NK-92 treated with Interleukin-12 subunit alpha and Interleukin-12 subunit beta, amount 100 ng/mL, for 24 hours (cell line): ENCODE data around the gene SSTR4.
A peak's percentile ranks its signal among the peaks of the same experiment; 100 is the strongest.

ENCODE experiments used
- DNase-seq: peaks from one replicate; lab custom pipeline; 2025; lab: John Stamatoyannopoulos, UW

SSTR4 gene

DNA sequence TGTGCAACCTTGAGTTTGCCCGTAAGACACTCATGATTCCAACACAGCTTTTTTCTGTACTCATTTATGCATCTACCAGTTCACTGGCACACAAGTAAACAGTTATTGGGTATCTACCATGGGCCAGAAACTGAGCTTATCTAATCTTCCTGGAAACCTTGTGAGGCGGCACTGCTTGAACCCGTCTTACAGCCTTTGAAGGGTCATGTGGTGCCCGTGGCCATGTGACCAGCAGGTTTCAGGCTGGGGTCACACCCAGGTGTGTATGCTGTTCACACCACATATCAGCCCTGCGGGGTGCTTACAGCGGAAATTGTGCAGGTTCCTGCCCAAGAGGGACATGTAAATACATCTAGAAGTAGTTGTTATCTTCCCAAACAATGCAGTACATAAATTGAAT, 8.3 kb downstream of the SSTR4 start:
- DNase-seq, result peak; percentile 21

DNA sequence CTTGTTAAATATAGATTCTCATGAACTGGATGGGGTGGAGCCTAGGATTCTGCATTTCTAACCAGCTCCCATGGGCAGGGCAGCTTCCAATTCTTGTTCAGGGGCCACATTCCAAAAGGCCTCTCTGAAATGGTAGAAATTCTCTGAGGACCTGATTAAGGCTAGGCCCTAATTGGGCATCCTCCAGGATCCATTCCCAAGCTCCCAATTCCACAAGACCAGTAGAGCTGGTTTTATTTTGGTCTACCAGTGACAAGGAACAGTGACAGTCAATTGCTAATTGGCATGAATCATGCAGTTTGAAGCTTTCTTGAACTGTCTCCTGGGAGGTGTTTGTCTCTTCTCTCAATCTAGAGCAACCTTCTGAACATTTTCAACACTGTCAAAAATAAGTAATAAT, 11.3 kb downstream of the SSTR4 start:
- no peak for DNase-seq

DNA sequence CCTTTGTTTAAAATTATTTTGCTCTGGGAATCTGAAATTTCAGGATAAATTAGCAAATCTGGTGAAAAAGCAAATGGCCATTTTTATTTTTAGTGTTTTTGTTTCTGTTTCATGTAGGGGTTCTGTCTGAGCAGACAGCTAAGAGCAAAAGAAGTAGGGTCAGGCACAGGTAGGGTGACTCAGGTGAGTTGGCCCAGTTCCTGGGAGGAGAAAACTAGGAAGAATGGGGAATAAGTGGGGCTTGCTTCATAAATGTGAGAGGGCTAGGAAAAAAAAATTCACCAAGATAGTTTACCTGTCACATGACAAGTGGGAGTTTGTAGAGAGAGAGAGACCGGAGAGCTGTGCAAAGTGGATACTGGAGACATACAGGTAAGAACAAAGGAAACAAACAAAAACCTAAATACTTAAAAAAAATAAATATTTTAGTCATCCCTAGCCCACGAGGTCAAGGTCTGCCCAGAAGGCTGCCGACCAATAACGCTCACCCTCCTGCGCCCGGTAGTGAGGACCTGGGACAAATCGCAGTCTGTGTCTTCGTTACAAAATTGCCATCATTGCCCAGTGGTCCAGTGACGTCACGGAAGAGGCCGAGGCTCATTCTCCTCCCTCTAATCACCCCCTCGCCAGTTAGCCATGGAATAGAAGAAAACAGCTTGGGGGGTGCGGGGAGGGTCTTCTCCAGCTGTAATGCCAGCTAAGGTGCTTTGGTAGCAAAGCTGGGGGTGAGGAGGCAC, 12.1 kb downstream of the SSTR4 start:
- DNase-seq, result no peak

DNA sequence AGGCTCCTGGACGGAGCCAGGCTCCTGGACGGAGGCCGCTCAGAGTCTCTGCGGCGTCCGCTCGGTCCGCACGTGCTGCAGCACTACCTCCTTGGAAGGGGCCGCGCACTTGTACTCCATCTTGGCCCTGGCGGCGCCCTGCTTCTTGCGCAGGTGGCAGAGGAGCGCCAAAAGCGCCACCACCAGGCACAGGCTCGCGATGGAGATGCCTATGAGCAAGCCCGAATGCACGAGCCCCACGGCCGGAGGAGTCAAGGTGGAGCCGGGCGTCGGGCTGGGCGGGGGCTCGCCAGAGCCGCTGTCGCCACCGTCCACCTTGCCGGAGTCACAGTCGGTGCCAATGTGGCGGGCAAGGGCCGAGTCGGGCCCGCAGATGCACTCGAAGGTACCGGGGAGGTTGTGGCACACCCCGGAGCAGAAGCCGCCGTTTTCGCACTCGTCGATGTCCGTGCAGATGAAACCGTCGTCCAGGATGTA, 12.7 kb downstream of the SSTR4 start:
- DNase-seq, result no peak

DNA sequence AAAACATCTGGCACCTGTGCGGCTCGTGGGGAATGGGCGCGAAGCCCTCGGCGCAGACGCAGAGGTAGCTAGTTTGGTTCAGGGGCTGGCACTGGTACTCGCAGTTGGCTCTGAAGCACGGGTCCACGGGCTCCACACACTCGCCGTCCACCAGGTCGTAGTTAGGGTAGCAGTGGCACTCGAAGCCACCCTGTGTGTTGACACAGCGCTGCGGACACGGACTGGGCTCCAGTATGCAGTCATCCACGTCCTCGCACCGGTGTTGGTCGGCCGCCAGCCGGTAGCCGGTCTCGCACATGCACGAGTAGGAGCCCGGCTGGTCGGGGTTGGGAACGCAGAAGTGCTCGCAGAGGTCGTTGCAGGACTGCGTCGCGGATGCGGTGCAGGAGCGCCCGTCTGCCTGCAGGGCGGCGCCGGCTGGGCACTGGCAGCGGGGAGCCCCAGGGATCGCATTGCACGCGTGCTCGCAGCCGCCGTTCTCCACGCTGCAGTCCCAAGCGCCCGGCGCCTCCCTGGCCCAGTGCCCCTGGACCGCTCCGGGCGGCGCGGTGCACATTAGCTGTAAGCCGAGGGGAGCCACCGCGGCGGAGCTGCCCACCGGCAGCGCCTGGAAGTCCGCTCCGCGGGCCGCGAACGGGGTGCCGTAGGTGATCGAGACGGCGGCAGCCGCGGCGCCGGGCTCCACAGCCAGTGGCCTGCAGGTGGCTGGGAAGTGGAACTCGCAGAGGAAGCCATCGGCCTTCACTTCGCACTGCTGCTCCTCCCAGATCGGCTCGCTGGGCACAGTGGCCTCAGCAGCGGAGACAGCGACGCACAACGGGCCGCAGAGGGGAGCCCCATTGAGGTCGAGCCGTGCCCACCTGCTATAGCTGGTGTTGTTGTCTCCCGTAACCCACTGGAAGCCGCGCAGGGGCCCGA, 13.4 kb downstream of the SSTR4 start:
- no peak for DNase-seq

DNA sequence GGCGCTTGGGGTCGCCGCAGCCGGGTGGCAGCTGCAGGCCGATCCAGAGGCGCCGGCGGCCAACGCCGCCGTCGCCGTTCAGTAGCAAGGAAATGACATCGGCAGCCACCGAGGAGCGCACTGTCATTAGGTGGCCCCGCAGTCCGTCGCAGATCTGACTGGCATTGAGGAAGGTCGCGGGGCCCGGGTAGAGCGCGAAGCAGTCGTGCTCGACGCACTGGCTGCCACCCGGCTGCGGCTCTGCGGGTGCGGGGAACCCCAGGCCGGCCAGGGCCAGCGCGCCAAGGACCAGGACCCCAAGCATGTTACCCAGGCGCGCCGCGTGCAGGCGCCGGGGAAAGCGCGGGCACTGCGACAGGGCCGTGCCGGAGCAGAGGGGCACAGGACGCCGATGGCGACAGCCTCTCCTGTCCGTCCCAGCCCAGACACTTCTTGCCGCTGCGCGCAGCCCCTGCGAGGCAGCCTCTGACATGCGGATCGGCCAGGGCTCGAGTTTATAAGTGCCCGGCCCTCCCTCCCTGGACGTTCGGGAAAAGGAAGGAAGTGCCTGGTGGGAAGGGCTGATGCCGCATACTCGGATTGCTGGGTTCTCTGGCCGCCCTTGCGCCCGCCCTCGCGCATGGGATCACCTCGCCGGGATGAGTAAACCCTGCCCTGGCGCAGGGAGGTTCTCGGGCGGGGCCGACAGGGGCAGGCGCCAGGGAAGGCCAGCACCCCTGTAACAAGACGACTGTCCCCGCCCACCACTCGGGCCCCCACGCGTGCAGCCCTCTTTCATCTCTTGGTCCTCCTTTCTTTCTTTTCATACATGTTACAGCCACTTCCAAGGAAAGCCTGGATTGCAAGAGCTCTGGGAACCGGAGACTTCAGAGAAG, 14.3 kb downstream of the SSTR4 start, which contains the start of gene THBD:
THBD (minus strand) TSS at position 472 of the 875 bp plus-strand sequence; CDS start at position 304, 168 bp downstream.
- no peak for DNase-seq

DNA sequence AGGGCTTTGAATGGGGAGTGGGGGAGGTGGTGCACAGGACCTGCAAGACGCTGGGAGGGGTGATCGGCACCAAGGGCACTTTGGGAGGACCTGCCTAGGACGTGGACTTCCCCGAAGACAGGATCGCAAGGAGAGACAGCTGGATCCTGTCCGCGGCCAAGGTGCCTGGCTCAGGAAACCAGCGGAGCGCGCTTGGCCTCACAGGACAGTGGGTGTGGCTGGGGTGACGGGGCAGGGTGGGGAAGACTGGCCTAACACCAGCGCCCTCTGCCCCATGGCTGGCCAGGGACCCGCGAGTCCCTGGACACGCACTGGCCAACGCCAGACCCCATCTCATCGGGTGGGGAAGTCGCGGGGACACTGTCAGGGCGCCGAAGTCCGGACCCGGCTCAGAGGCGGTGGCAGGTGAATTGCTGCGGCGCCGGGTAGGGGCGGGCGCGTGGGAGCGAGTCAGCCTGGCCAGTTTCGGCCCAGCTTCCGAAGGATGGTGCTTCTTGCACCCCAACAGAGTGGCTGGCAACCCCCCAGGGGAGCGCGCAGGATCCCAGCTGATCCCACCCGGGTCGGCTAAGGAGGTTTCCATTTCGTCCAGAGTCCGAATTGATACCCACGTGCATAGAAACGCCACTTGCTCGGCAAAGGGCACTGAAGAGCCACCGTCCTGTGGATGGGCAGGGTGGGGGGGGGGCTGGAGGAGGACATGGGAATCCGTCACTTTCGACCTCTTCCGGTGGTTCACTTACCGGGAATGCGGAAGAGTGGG, 15.1 kb downstream of the SSTR4 start:
- DNase-seq, result no peak

DNA sequence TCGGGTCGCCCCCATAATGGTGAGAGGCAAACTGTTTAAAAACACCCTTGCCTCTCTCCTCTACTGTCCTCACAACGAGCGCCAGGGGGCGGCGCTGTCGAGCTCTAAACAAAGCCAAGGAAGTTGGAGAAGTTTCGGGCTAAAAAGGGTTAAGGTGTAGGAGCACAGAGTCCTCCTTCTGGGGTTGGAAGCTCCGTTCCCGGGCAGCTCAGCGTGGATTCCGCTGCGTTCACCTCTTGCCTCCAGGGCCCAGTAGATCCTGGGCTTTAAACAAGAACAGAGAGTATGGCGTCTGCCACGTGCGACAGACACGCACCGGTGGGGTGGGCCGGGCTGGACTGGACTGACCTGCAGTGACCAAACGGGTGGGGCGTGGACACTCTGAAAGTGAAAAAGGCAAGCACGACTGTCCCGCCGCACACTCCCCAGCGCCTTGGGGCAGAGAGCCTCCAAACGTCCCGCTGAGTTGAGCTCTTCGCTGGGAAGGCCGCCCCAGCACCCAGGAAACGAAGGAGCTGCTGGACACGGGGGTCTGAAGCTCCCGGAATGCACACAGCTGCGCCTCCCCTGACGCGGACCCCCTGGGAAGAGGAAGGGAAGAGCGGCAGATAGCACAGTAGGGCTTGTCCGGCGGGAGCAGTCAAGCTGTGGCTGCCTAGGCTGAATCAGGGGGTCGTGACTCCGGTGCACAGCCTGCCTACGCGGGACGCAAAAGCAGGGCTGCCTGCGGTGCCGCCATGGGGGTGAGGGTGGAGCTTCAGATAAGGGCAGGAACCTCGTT, 15.9 kb downstream of the SSTR4 start:
- no peak for DNase-seq

DNA sequence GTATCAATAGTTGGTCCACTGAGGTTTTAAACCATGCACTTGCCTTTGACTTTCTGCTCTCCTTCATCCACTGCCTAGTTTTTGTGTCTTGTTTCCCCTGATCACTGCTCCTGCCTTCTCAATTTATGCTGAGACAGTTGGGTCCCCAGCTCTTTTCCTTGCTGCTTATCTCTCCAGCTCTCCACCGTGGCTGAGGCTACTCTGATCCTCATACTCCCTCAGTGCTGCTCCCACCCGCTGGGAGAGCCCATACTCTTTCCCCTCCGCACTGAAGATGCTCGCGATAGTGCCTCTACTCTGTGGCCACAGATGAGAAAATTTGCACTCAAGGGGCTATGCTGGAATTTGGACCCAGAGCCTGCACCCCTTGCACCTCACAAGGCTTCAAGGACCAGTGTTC, 17.8 kb downstream of the SSTR4 start:
- DNase-seq, result no peak

DNA sequence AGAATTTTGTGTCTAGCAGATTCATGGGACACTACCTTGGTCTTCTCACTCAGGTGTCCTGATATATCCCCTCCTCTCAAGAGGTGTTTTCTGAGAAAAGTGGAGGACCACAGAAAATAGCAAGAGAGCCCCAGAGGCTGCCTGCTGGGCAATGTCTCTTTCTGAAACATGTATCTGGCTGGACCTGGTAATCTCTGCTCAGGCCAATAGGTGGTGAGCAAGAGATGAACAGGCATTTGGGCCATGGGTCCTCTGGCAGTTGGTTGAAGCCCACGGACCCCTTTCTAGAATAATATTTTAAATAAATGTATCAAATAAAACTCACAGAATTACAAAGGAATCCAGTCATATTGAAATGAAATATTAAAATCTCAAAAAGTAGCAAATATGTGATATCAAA, 23.1 kb downstream of the SSTR4 start:
- DNase-seq, result no peak

DNA sequence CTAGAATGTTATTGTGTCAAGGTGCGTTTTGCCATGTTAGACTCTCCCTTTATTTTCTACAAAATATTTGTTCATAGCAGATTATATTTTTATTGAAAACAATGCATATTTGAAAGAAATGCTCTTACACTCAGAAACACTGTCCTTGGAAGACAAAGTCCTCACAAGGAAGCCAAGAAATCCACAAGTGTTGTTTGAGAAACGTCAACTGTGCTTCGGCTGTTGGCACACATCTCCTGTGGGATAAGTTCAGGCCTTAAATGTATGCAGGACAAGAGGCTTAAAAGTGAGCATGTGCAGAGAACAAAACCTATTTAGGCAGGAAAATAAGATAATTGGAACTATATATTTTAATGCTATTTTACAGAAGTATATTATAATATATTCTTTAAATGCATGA, 23.9 kb downstream of the SSTR4 start:
- DNase-seq, result no peak

DNA sequence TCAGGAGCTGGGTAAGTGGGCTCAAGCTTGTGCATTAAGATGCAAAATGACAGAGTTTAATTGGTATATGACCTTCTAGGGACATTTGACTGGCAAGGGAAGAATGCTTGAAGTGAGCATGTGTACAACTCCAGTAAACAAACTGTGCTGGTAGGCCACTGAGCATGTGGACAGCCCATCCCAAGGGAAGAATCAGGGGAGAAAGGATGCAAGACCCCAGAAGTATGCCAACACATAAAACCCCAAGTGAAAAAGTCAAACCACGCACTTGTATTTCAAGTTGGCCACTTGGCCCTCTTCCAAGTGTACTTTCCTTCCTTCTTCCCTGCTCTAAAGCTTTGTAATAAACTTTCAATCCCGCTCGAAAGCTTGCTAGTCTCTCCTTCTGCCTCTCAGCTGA, 24.7 kb downstream of the SSTR4 start:
- DNase-seq, result no peak

DNA sequence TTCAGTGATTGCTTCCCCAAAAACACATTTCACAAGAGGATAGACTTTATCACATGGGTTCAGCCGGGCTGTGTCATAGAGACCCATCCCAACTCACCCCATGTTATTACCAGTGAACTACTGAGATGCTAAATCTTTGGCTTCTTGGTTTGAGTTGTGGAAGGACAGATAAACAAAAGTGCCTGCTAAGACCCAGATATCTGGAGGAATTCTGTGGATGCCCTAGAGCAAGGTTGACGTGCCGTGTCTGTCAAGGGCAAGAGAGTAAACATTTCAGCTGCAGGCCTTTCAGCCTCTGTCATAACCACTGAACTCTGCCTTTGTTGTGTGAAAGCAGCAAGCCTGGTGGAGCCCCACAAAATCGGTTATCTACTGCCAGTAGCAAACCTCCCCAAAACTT, 25.5 kb downstream of the SSTR4 start:
- DNase-seq, result no peak

DNA sequence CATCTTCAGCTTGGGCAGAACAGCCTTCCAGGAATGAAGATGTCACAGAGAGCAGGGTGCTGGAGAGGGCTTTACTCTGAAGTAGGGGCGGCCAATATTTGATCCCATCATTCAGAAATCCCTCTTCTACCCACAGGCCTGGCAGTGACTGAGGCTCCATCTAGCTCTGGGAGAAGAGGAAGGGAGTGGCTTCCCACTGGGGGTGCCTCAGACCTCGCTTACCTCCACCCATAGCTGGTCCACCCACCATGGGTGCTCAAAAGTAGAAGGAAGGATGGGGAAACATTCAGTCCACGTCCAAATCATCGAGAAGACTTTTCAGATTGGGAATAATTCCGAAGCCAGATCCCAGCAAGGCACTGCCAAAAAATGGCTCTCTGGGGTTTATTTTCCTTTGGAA, 26.1 kb downstream of the SSTR4 start:
- DNase-seq, result no peak

DNA sequence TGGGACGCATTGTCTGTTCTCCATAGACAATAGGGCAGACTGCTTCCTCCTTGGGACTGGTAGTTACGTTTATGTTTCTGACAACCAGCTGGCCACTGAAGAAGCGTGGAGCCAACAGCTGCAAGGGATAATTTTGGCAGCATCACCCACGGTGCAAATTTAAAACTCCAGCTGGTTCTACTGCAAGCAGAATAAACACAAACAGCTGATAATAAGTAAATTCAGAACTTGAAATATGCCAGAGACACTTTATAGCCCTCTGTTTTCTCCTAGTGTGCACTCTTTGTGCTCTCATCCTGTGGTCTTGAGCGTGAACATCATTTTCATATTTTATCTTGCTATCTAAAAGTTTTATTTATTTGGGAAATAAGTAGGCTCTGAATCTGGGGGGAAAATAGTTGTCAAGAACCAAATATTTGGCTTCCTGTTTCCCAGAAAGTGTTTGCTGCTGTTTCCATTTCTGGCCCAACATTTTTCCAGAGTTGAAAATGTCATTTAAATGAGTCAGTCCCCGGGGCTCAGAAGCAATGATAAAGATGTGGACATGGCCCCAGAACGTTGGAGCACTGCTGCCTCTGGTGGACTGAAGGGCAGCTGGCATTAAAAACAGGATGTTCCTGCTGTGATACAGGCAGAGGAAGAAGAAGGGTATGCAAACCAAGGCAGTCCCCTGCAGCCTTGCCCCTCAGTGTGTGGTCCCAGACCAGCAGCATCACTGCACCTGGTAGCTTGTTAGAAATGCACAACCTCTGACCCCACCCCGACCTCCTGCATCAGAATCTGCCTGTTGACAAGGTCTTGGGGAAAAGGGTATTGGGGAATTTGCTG, 26.8 kb downstream of the SSTR4 start:
- no peak for DNase-seq

DNA sequence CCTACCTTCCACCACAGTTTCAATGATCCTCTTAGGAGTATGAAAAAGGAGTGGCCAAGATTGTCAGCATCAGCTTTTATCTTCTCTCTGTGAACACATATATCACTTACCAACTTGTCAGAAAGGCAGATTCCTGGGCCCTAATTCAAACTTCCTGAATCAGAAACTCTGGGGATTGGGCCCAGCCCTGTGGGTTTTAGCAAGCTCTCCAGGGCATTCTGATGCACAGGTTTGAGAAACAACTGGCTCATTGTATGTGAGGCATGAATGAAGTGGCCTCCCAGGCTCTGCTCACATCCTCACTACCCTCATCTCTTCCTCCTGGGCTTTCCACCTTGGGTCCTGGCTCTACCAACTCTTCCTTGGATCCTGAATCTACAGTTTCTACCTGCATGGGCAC, 27.5 kb downstream of the SSTR4 start:
- DNase-seq, result no peak

DNA sequence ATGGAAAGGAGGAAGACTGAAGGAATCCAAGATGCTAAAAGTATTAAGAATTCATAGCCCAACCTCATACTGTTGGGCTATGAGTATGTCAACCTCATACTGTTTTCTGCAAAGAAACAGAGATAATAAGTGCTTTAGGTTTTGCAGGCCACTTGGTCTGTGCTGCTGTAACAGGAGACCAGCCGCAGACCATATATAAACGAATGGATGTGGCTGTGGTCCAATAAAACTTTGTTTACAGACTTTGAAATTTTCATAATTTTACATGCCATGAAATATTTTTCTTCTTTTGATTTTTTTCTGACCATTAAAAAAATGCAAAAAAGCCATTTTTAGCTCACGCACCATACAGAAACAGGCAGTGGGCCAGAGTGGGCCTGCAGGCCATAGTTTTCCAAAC, 28.1 kb downstream of the SSTR4 start:
- DNase-seq, result no peak

DNA sequence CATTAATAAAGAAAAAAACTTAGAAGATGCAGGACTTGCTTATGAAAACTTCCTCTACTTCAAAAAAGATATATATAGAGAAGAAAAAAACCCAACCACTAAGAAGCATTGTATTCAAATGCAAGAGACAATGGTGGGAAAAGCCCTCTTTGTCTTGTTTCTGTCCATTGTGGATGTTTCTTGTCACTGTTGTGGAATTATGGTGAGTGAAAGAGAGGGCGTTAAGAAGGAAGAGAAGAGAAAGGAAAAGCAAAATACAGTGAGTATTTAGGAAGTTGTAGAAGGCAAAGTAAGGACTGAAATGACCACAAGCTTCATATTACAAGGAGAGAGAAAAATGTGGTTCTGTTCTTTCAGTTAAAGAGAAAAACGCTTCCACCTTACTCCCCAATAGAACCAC, 28.5 kb downstream of the SSTR4 start:
- no peak for DNase-seq
